Nephron progenitor cell (in vitro differentiated cells): ENCODE data around the gene ALLC.

Source experiments
- DNase-seq: peaks from one replicate; pipeline ENCODE4 v3.0.0; 2021
- H3K27ac Mint-ChIP-seq: 2 replicates; pipeline ENCODE4 v1.8.0; 2021; ENCODE audit warnings: mild to moderate bottlenecking, moderate library complexity, mixed read lengths
- H3K27me3 Mint-ChIP-seq: 2 replicates; pipeline ENCODE4 v1.8.0; 2021; ENCODE audit warnings: mild to moderate bottlenecking, low read depth, mixed read lengths; ENCODE audit not compliant: poor library complexity
- H3K36me3 Mint-ChIP-seq: 2 replicates; pipeline ENCODE4 v1.8.0; 2021; ENCODE audit warnings: low read depth, mixed read lengths
- H3K4me1 Mint-ChIP-seq: 2 replicates; pipeline ENCODE4 v1.8.0; 2021; ENCODE audit warnings: mixed read lengths
- H3K4me3 Mint-ChIP-seq: 2 replicates; pipeline ENCODE4 v1.8.0; 2021; ENCODE audit warnings: mild to moderate bottlenecking, moderate library complexity, mixed read lengths
- H3K9me3 Mint-ChIP-seq: 2 replicates; pipeline ENCODE4 v1.8.0; 2021; ENCODE audit warnings: mild to moderate bottlenecking, moderate library complexity, mixed read lengths
- TF ChIP-seq, protein P1 (sequence below): fragments of 200-600 bp; sonication (generic); IDR thresholded peaks from 2 replicates; pipeline ENCODE4 v1.5.0; 2021; ENCODE audit warnings: antibody characterized with exemption

Gene ALLC

DNA sequence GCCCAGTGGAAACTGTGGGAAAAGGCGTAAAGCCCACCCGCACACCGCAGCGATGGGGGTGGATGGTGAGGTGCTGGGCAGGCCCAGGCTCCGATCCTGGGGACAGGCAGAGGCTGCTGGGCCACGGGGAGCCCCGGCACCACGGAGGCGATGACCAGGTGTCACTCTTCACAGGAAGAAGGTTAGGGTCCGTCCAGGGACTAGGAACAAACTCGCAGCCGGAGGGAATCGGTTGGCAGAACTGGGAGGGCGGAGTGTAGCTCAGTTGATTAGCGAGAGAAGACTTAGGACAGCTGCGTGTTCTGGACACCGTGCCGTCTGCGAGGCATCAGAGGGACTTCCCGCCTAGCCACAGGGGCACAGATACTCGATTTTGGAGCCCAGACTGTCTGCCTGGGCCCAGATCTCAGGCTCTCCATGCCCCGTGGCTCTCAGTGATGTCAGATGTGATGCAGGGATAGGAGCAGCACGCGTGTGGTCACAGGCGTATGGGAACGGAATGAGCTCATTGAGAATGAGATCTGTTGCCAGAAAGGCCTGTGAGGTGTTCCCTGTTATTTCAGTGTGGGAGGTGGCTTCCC is 16.1 kb upstream of the ALLC start:
- Mint-ChIP-seq H3K4me1 (peaks cover 6% of the 10 kb centered on the region), H3K4me3 (no peak overlapping the region), H3K9me3 (no peaks in the 10 kb centered on the region), H3K36me3 (no peaks in the 10 kb centered on the region), H3K27me3 (peaks cover 16% of the 10 kb centered on the region), H3K27ac (peak overlapping the region; percentile 29)
- TF ChIP-seq, protein P1, sequence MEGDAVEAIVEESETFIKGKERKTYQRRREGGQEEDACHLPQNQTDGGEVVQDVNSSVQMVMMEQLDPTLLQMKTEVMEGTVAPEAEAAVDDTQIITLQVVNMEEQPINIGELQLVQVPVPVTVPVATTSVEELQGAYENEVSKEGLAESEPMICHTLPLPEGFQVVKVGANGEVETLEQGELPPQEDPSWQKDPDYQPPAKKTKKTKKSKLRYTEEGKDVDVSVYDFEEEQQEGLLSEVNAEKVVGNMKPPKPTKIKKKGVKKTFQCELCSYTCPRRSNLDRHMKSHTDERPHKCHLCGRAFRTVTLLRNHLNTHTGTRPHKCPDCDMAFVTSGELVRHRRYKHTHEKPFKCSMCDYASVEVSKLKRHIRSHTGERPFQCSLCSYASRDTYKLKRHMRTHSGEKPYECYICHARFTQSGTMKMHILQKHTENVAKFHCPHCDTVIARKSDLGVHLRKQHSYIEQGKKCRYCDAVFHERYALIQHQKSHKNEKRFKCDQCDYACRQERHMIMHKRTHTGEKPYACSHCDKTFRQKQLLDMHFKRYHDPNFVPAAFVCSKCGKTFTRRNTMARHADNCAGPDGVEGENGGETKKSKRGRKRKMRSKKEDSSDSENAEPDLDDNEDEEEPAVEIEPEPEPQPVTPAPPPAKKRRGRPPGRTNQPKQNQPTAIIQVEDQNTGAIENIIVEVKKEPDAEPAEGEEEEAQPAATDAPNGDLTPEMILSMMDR: no peak
- no peak for DNase-seq

DNA sequence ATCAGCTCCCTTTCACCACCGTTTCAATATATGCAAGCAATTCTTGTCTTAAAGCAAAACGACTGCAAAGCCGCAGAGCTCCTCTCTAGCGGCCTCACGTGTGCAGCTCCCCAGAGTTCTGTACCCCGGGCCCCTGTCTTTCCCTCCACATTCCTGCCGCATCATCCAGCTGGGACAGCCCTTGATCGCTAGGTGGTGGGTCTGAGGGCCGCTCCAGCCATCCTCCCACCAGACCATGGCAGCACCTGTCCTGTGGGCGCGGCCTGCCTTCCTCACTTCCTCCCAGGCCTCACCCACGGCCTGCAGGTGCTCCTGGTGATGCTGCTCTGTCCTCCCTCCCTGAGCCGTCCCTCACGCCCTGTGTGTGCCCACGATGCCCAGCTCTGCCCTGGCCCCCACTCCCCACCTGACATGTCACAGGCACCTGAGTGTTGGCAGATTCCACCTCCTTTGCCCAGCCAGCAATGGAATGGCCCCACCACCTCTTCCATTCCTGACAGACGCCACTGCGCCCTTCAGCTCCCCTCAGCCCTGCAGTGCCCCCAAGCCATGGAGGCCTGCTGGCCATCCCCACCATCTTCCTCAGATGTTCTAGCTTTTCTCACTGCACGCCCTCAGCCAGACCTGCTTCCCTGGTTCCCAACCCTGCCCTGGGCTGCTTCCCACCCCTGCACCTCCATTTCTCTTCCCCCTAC is 15.3 kb upstream of the ALLC start:
- H3K9me3 Mint-ChIP-seq: no peaks in the 10 kb centered on the region
- H3K27ac Mint-ChIP-seq: peak overlapping the region; percentile 79
- no peak for DNase-seq
- no peak overlapping the region for H3K4me3 Mint-ChIP-seq
- peaks cover 6% of the 10 kb centered on the region for H3K4me1 Mint-ChIP-seq
- no peaks in the 10 kb centered on the region for H3K36me3 Mint-ChIP-seq
- peaks cover 20% of the 10 kb centered on the region for H3K27me3 Mint-ChIP-seq
- TF ChIP-seq, protein P1: no peak

DNA sequence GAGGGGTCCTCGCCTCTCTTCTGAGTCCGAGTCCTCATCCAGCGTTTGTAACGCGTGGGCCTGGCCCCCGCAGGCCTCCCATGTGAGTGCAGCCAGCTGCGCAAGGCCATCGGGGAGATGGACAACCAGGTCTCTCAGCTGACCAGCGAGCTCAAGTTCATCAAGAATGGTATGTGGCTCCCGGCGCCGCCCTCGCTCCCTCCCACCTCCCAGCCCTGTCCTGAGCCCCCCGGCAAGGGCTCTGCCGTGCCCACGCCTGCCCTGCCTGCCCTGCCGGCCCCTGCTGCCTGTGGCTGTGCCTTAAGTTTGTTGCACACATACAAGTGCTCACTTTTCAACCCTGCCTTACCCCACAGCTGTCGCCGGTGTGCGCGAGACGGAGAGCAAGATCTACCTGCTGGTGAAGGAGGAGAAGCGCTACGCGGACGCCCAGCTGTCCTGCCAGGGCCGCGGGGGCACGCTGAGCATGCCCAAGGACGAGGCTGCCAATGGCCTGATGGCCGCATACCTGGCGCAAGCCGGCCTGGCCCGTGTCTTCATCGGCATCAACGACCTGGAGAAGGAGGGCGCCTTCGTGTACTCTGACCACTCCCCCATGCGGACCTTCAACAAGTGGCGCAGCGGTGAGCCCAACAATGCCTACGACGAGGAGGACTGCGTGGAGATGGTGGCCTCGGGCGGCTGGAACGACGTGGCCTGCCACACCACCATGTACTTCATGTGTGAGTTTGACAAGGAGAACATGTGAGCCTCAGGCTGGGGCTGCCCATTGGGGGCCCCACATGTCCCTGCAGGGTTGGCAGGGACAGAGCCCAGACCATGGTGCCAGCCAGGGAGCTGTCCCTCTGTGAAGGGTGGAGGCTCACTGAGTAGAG is 14.4 kb upstream of the ALLC start:
- Mint-ChIP-seq H3K27me3 (peaks cover 21% of the 10 kb centered on the region), H3K36me3 (no peaks in the 10 kb centered on the region), H3K4me1 (peaks cover 6% of the 10 kb centered on the region), H3K4me3 (no peak overlapping the region), H3K27ac (no peak overlapping the region), H3K9me3 (no peaks in the 10 kb centered on the region)
- TF ChIP-seq, protein P1: no peak
- DNase-seq: no peak

DNA sequence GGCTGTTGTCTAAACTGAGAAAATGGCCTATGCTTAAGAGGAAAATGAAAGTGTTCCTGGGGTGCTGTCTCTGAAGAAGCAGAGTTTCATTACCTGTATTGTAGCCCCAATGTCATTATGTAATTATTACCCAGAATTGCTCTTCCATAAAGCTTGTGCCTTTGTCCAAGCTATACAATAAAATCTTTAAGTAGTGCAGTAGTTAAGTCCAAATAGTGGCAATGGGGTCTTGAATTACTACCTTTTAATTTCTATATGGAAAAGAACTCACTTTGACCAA is 13.8 kb upstream of the ALLC start:
- TF ChIP-seq, protein P1: no peak
- Mint-ChIP-seq H3K9me3 (no peaks in the 10 kb centered on the region), H3K4me1 (peaks cover 6% of the 10 kb centered on the region), H3K27me3 (peaks cover 21% of the 10 kb centered on the region), H3K4me3 (no peak overlapping the region), H3K36me3 (no peaks in the 10 kb centered on the region), H3K27ac (no peak overlapping the region)
- no peak for DNase-seq

DNA sequence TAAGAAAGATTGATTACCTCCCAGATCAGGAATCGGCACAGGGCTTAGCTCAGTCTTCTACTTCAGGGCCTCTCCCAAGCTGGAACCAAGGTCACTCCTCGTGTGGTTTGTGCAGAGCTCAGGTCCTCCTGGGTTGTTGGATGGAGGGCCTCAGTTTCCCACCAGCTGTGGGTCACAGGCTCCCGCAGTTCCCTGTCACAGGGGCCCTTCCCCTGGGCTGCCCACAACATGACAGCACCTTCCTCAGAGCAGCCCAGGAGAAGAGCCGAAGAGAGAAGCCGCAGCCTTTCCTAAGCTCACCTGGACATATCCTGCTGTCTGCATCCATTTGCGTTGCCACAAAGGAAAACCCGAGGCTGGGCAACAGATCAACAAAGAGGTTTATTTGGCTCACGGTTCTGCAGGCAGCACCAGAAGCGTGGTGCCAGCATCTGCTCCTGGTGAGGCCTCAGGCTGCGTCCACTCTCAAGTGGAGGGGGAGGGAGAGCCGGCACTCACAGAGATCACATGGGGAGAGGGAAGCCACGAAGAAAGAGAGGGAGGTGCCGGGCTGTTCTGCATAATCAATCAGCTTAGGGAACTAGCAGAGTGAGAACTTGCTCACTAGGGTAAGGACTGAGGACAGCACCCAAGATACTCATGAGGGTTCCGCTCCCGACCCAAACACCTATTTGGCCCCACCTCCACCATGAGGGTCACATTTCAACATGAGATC is 13.0 kb upstream of the ALLC start:
- Mint-ChIP-seq H3K9me3 (no peaks in the 10 kb centered on the region), H3K36me3 (no peaks in the 10 kb centered on the region), H3K27ac (no peak overlapping the region), H3K4me3 (no peak overlapping the region), H3K27me3 (peaks cover 21% of the 10 kb centered on the region), H3K4me1 (peaks cover 6% of the 10 kb centered on the region)
- no peak for DNase-seq
- TF ChIP-seq, protein P1: no peak
